GM19324 (cell line): Measurements from ENCODE around the gene BLCAP.
A peak's percentile ranks its signal among the peaks of the same experiment; 100 is the strongest.
"Not testable (repeated sequence)": the region's sequence is repeated elsewhere in the genome, so short reads cannot be mapped to it uniquely, and the experiment has no call there.

Experiments
- ATAC-seq: cut with Tn5 transposase; IDR thresholded peaks from one replicate; pipeline ENCODE4 v1.9.1; 2021; ENCODE audit warnings: mild to moderate bottlenecking, moderate library complexity; ENCODE audit not compliant: unreplicated experiment, low FRiP score

The BLCAP gene

GRCh38 chr20:37527638-37528445 lies at the start of gene BLCAP:
Gene BLCAP, minus strand, starts transcription at chr20:37527876. Its CDS starts 8,702 bp downstream, at chr20:37519174.
- peak; percentile 68 for ATAC-seq

- ATAC-seq, result not testable (repeated sequence)
These were observed 49.8 kb upstream of the BLCAP start for GRCh38 chr20:37577436-37577835.

- no peak for ATAC-seq
These were observed 49.2 kb upstream of the BLCAP start for GRCh38 chr20:37576911-37577310.

GRCh38 chr20:37575884-37576283 lies 48.2 kb upstream of the BLCAP start:
- ATAC-seq, result no peak

- no peak for ATAC-seq
These were observed 46.7 kb upstream of the BLCAP start for GRCh38 chr20:37574199-37574890.

GRCh38 chr20:37573626-37574198 lies 46.0 kb upstream of the BLCAP start:
- ATAC-seq, result no peak

- ATAC-seq, result no peak
These were observed 43.4 kb upstream of the BLCAP start for GRCh38 chr20:37571033-37571432.

GRCh38 chr20:37570419-37570818 lies 42.7 kb upstream of the BLCAP start:
- no peak for ATAC-seq

GRCh38 chr20:37567671-37568588 lies 40.3 kb upstream of the BLCAP start:
- no peak for ATAC-seq

- no peak for ATAC-seq
These were observed 39.6 kb upstream of the BLCAP start for GRCh38 chr20:37567331-37567665.

GRCh38 chr20:37566590-37567330 lies 39.1 kb upstream of the BLCAP start:
- no peak for ATAC-seq

GRCh38 chr20:37565134-37565811 lies 37.6 kb upstream of the BLCAP start:
- ATAC-seq, result no peak

- no peak for ATAC-seq
These were observed 36.9 kb upstream of the BLCAP start for GRCh38 chr20:37564388-37565133.

- ATAC-seq, result no peak
These were observed 36.3 kb upstream of the BLCAP start for GRCh38 chr20:37564016-37564387.

- ATAC-seq, result no peak
These were observed 35.2 kb upstream of the BLCAP start for GRCh38 chr20:37562695-37563480.

- ATAC-seq, result no peak
These were observed 33.0 kb upstream of the BLCAP start for GRCh38 chr20:37560629-37561028.

GRCh38 chr20:37559312-37560027 lies 31.8 kb upstream of the BLCAP start:
- ATAC-seq, result no peak
